RPMI8226 (cell line): ENCODE results near the gene EIF5.
"Not testable (repeated sequence)": the region's sequence is repeated elsewhere in the genome, so short reads cannot be mapped to it uniquely, and the experiment has no call there.

ENCODE experiments used
- DNase-seq: peaks from one replicate; pipeline ENCODE4 v3.0.0-alpha.2; 2015

The EIF5 gene

DNA sequence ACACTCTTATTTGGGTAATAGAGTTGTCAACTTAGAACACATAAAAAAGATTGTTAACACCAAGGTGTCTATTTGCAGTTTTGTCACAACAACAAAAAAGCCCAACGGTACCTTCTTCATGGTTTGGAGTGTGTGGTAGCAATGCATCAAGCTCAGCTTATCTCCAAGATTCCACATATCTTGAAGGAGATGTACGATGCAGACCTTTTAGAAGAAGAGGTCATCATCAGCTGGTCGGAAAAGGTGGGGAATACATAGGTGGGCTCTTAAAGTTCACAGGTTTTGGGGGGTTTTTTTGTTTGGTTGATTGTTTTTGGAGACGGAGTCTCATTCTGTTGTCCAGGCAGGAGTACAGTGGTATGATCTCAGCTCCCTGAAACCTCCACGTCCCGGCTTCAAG is 5.5 kb downstream of the EIF5 start:
- no peak for DNase-seq

- DNase-seq, result no peak
Measured at GRCh38 chr14:103340480-103341212, 6.6 kb downstream of the EIF5 start.

- DNase-seq, result no peak
Measured at GRCh38 chr14:103341250-103342129, 7.5 kb downstream of the EIF5 start.

GRCh38 chr14:103343164-103343879 is 9.3 kb downstream of the EIF5 start:
- no peak for DNase-seq

DNA sequence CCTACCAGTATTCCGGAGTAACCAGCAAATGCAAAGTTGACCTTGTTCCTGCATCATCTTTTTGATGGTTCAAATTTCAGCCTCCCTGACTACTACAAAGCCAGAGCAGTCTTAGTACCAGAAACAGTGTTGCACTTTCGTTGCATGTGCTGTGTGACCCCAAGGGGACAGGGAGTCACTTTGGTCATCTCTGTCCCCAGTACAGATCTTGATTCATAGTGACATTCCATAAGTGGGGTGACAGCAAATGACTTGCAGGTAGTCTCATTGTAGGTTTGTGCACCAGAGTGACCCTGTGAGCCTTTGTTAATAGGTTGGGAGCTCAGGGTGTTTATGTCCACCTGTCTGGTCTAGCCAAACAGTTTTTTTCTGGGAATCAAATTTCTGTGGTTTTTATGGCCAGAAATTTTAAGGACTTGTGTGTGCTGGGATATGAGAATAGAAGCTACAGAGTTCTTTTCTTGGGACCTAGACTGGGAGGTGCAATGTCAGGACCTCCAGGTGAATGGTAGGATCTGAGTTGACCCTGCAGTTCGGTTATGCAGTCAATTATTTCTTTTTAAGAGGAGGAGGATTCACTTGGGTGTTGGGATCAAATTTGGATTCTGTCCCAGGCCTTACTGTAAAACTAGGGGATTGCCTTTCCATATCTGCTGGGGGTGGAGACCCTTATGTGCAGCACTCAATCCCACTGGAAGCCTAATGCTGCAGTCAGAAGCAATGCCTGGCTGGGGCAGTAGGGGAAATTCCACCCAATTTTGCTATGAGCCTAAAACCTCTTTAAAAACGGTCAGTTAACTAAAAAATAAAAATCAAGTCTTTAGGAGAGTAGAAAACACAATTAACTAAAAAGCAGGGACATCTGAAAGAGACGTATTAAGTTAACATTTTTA is 10.1 kb downstream of the EIF5 start:
- no peak for DNase-seq

DNA sequence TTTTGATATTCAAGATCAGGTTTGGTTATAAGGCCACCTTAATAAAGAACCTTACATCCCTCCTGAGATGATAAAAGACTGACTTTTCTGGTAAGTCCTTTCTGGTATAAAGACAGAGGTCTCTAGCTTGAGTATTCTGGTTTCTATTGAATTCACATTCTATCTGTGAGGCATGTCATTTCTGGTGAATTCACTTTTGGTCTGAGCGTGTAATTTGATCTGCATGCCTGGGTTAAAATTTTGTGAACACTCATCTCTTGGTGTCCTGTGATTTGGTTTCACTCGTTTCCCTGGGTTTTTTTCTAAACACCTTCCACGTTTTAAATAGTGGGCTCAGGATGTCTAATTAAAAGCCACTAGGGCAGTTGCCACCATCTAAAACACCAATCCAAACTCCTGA is 12.2 kb downstream of the EIF5 start:
- no peak for DNase-seq

- no peak for DNase-seq
Measured at GRCh38 chr14:103347091-103347815, 13.2 kb downstream of the EIF5 start.

GRCh38 chr14:103348154-103348553 is 14.1 kb downstream of the EIF5 start:
- no peak for DNase-seq

DNA sequence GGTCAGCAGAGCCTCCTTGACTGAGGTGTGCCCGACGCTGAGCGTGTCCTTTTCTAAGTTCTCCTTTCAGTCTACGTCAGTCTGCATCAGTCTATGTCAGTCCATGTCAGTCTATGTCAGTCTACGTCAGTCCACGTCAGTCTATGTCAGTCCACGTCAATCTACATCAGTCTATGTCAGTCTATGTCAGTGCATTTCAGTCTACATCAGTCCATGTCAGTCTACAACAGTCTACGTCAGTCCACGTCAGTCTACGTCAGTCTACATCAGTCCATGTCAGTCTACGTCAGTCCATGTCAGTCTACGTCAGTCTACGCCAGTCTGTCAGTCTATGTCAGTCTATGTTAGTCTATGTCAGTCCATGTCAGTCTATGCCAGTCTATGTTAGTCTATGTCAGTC is 15.9 kb downstream of the EIF5 start:
- no peak for DNase-seq

DNA sequence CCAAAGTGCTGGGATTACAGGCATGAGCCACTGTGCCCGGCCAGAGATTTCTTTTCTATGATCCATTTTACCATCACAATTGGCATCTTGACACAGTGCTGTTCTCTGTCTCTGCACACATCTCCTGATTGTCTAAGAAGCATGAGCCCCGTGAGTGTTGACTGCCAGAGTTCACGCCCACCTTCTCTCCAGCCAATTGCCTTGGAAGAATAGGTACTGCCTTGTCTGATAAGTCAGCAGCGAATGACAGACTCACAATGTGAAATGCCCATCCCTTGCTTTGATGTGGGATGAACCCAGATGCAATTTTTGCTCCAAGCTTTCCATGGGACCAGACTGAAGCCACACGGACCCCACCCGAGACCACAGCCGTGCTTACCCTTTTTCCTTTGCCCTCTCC is 19.3 kb downstream of the EIF5 start:
- no peak for DNase-seq

DNA sequence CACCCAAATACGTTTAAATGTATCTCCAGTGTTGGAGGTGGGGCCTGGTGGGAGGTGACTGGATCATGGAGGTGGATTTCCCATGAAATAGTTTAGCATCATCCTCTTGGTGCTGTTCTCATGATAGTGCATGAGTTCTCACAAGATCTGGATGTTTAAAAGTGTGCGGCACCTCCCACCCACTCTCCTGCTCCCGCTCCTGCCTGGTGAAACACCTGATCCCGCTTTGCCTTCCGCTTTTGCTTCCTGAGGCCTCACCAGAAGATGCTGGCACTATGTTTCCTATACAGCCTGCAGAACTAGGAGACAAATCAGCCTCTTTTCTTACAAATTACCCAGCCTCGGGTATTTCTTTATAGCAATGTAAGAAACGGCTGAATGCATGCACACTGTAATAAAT is 20.1 kb downstream of the EIF5 start:
- no peak for DNase-seq

DNA sequence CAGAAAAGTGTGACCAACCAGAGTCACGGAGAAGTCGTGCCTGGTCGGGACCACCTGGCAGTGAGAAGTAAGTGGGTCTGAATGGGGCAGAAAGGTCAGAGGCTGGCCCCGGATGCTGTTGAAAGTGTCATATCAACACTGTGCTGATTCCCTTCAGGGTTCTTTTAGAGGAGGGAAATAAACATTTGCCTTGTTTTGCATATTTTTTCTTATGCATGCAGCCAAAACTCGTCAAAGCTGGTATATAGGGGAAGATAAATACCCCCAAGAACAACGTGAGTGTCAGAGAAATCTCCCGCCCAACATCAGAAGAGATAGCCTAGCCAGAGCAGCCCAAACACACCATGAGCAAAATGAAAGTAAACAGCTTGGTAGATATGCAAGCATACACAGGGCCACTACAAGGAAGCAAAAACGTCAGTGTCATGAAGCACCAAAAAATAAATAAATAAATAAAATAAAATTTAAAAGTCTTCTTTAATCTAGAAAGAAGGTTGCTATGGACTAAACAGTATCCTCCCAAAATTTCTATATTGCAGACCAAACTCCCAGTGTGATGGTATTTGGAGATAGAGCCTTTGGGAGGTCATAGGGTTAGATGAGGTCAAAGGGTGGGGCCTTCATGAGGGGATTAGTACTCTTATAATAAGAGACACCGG is 22.1 kb downstream of the EIF5 start:
- no peak for DNase-seq

GRCh38 chr14:103357552-103357951 is 23.5 kb downstream of the EIF5 start:
- DNase-seq, result not testable (repeated sequence)

DNA sequence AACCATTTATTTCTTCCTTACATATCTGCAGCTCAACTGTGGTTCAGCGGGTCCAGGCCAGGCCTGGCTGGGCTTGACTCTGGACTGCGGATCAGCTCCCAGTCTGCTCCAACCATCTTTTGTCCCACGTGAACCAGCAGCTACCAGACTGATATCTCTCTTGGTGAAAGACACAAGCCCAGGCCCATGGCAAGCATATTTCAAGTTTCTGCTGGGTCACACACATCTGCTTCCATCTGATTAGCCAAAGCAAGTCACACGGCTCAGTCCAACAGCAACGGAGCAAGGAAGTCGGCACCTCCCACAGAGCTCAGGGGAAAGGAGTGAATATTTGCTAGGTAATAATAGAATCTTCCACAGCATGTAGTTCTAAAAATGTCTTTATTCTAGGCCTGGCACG is 26.5 kb downstream of the EIF5 start:
- no peak for DNase-seq

DNA sequence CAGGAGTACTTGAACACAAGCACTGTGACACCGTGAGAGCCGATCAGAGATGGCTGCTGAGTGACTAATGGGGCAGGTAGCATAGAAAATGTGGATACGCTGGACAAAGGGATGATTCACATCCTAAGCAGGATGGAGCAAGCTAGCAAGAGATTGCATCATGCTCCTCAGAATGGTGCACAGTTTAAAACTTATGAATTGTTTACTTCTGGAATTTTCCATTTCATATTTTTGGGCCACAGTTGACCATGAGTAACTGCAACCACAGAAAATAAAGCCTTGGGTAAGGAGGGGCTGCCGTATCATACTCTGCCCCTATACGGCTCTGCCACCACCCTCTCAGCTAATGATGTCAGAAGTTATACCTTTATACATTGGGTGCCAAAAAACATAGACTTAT is 27.8 kb downstream of the EIF5 start:
- DNase-seq, result no peak

- DNase-seq, result no peak
Measured at GRCh38 chr14:103362780-103363179, 28.7 kb downstream of the EIF5 start.

DNA sequence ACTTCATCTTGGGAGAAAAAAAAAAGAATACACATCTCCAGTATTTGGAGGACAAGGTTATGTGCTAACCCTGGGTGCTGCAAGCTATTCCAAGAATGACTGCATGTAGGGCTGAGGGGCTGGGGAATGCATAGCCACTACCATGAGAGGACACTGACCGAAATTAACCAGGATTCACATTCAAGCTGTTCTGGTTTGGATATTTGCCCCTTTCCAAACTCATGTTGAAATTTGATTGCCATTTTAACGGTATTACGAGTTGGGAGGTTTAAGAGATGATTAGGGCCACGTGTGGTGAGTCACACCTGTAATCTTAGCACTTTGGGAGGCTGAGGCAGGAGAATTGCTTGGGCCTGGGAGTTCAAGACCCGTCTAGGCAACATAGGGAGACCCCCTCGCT is 32.7 kb downstream of the EIF5 start:
- no peak for DNase-seq

GRCh38 chr14:103367995-103368394 is 34.0 kb downstream of the EIF5 start:
- DNase-seq, result no peak

GRCh38 chr14:103370087-103370486 is 36.0 kb downstream of the EIF5 start:
- DNase-seq, result no peak

- no peak for DNase-seq
Measured at GRCh38 chr14:103372017-103372416, 38.0 kb downstream of the EIF5 start.

DNA sequence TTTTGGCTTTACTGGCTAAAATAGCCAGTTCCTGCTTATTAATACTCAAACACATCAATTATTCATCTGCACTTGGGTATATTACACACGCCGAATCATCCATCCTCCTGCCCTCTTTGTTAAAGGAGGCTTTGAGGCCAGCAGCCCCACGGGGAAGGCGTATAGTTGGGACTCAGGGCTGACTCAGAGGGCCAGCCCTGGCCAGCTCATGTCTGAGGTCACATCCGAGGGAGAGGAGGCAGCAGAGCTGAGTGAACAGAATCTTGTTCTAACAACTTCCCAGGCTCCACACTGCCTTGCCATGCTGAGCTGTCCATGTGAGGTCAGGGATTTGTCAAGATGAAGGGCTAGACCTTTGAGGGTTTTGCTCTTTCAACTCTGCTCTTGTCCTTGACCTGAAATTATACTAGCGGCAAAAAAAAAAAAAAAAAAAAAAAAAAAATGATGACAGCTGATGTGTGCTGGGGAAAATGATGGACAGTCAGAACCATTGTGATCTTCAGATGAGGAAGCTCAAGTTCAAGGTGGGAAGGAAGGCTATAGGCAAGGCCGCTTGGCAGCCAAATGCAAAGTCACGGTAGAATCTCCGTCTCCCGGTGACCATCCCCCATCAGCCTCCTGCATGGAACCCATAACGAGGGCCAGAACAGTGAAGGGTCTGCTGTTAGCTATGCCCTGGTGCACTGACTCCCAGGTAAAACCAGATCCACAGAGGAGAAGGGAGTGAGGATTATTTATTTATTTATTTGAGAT is 38.7 kb downstream of the EIF5 start:
- DNase-seq, result no peak
